ENCODE results near the gene MAPK1. TPM values are rescaled to one million over a fixed set of nuclear protein-coding genes. Genes with fewer than 3 reads are reported as not detected.
A peak's percentile ranks its signal among the peaks of the same experiment; 100 is the strongest.
"Not testable (repeated sequence)": the region's sequence is repeated elsewhere in the genome, so short reads cannot be mapped to it uniquely, and the experiment has no call there.

The MAPK1 gene
- total RNA-seq, 4 donors from 2014 or later, result 36.0 to 57.6 (median 45.0) TPM

- Histone ChIP-seq H3K4me3 (no peak overlapping the region), H3K9me3 (no peaks in the 10 kb centered on the region), H3K36me3 (no peaks in the 10 kb centered on the region), H3K27ac (peak overlapping the region; percentile 59 to 82 (median 73)), H3K4me1 (peaks cover 15 to 60% (median 28%) of the 10 kb centered on the region in 3 donors), H3K27me3 (no peaks in the 10 kb centered on the region)
- DNase-seq, result no peak
- 3 to 5% methylated on average over 2 of the region's 2 CpGs for WGBS, 2 donors
- no peak for TF ChIP-seq CTCF (IDR thresholded peaks at IDR 0.05)
- no peak for TF ChIP-seq POLR2A (IDR thresholded peaks at IDR 0.05)
- intact Hi-C loops (cut with DNase I), result no loop called here
Measured at GRCh38 chr22:21816472-21816786, 51.0 kb downstream of the MAPK1 start.

DNA sequence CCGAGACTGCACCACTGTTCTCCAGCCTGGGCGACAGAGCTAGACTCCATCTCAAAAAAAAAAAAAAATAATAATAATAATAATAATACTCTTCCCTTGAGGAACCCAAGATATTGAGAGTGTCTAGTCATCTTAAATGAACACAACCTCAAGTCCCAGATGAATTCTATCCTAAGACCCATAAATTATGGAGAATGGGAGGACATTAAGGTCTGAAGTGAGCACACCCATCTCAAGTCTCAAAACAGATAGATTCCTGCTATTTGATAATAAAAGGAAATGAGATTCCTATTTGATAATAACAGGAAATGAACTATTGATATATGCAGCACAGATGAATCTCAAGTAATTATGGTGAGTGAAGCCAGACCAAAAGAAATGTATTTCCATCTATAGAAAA, 51.5 kb downstream of the MAPK1 start:
- no peaks in the 10 kb centered on the region for H3K36me3 ChIP-seq
- peaks cover 15 to 60% (median 28%) of the 10 kb centered on the region in 3 donors for H3K4me1 ChIP-seq
- no peaks in the 10 kb centered on the region for H3K9me3 ChIP-seq
- peak overlapping the region; percentile 59 to 77 (median 69) for H3K27ac ChIP-seq
- H3K4me3 ChIP-seq, result no peak overlapping the region
- DNase-seq, result no peak
- intact Hi-C loops (cut with DNase I), result no loop called here
- no peaks in the 10 kb centered on the region for H3K27me3 ChIP-seq
- TF ChIP-seq POLR2A (IDR thresholded peaks at IDR 0.05) (no peak), CTCF (IDR thresholded peaks at IDR 0.05) (no peak)
- 89 to 96% methylated on average over 2 of the region's 2 CpGs for WGBS, 2 donors

GRCh38 chr22:21815357-21815756, 52.1 kb downstream of the MAPK1 start:
- Histone ChIP-seq H3K27me3 (no peaks in the 10 kb centered on the region), H3K9me3 (no peaks in the 10 kb centered on the region), H3K27ac (peak overlapping the region in 2 of 4 donors; percentile 23 to 77), H3K4me3 (no peak overlapping the region), H3K4me1 (peaks cover 15 to 58% (median 28%) of the 10 kb centered on the region in 3 donors), H3K36me3 (no peaks in the 10 kb centered on the region)
- TF ChIP-seq POLR2A (IDR thresholded peaks at IDR 0.05), result no peak
- no peak for TF ChIP-seq CTCF (IDR thresholded peaks at IDR 0.05)
- no peak for DNase-seq
- WGBS, 2 donors, result 94 to 100% methylated on average over 3 of the region's 3 CpGs
- intact Hi-C loops (cut with DNase I), result no loop called here

- no peak overlapping the region for H3K4me3 ChIP-seq
- no peak for DNase-seq
- H3K9me3 ChIP-seq, result no peaks in the 10 kb centered on the region
- TF ChIP-seq CTCF (IDR thresholded peaks at IDR 0.05) (no peak), POLR2A (IDR thresholded peaks at IDR 0.05) (no peak)
- peaks cover 0 to 5% (median 0%) of the 10 kb centered on the region in 3 donors for H3K36me3 ChIP-seq
- intact Hi-C loops (cut with DNase I), result no loop called here
- 95 to 96% methylated on average over 1 of the region's 1 CpG for WGBS, 2 donors
- no peaks in the 10 kb centered on the region for H3K27me3 ChIP-seq
- no peak overlapping the region for H3K27ac ChIP-seq
- H3K4me1 ChIP-seq, result peaks cover 9 to 41% (median 13%) of the 10 kb centered on the region in 3 donors
Measured at GRCh38 chr22:21811982-21812381, 55.5 kb downstream of the MAPK1 start.

GRCh38 chr22:21807544-21808529, 59.6 kb downstream of the MAPK1 start:
- Histone ChIP-seq H3K27ac (no peak overlapping the region), H3K36me3 (peaks cover 3 to 45% (median 10%) of the 10 kb centered on the region in 3 donors), H3K9me3 (no peaks in the 10 kb centered on the region), H3K4me3 (no peak overlapping the region), H3K27me3 (no peaks in the 10 kb centered on the region), H3K4me1 (peaks cover 0 to 17% (median 0%) of the 10 kb centered on the region in 3 donors)
- TF ChIP-seq POLR2A (IDR thresholded peaks at IDR 0.05) (no peak), CTCF (IDR thresholded peaks at IDR 0.05) (no peak)
- WGBS, 2 donors, result 39 to 47% methylated on average over 6 of the region's 6 CpGs
- DNase-seq, result no peak
- intact Hi-C loops (cut with DNase I), result no loop called here

DNA sequence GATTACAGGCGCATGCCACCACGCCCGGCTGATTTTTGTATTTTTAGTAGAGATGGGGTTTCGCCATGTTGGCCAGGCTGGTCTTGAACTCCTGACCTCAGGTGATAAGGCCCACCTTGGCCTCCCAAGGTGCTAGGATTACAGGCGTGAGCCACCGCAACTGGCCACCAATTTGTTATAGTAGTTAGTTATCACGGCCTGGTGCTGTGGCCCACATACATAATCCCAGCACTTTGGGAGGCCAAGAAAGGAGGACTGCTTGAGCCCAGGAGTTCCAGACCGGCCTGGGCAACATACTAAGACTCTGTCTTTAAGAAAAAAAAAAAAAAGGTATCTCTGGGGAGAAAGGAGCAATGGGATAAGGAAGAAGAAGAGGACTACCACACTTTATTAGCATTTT, 62.1 kb downstream of the MAPK1 start:
- 96% methylated on average over 5 of the region's 8 CpGs for WGBS, 2 donors
- intact Hi-C loops (cut with DNase I); DNase-seq; H3K27ac ChIP-seq; H3K9me3 ChIP-seq; H3K27me3 ChIP-seq; H3K4me3 ChIP-seq: not testable (repeated sequence)
- H3K4me1 ChIP-seq, result peaks cover 0 to 17% (median 0%) of the 10 kb centered on the region in 3 donors
- H3K36me3 ChIP-seq, result peaks cover 10 to 71% (median 19%) of the 10 kb centered on the region in 3 donors

All from esophagus squamous epithelium (tissue), 5 donors.